ENCODE data around the gene AK6. TPM values are rescaled to one million over a fixed set of nuclear protein-coding genes. Genes with fewer than 3 reads are reported as not detected.
"Not testable (repeated sequence)": the region's sequence is repeated elsewhere in the genome, so short reads cannot be mapped to it uniquely, and the experiment has no call there.

The AK6 gene
- total RNA-seq: 10 to 100 TPM; 79.8 to 87.0 TPM

- Mint-ChIP-seq H3K9me3 (no peaks in the 10 kb centered on the region), H3K27ac (peak within 1 kb of the TSS; percentile 97), H3K27me3 (no peaks in the 10 kb centered on the region), H3K4me1 (ENCODE audit: low read depth) (peaks cover 44% of the 10 kb centered on the region), H3K36me3 (peaks cover 24% of the 10 kb centered on the region), H3K4me3 (peak within 1 kb of the TSS; percentile 98)
- ChIA-PET CTCF (interaction anchor here (1.1 to 2.0 kb wide), 2 partner anchors 35 to 276 kb away, joined by 4 to 9 read pairs; partner anchors contain the start of gene SLC30A5), POLR2A (interaction anchor here (1.7 kb wide), 1 partner anchor 276 kb away, joined by 5 read pairs; the partner anchor contains the start of gene SLC30A5)
- DNase-seq: peak; percentile 94
- intact Hi-C loops (cut with micrococcal nuclease): loop anchor here (1.0 to 2.0 kb wide), 6 partner anchors 135 to 327 kb away; partner anchors contain the start of genes CCNB1, CDK7 and CENPH
Measured at GRCh38 chr5:69369340-69370121, at the start of gene AK6, which contains the start of the genes RAD17 and TAF9. AK6 (minus strand) TSS chr5:69369520; CDS start chr5:69369490, 30 bp downstream. RAD17 (plus strand) TSS chr5:69369818; CDS start chr5:69372209, 2,391 bp downstream. TAF9 (minus strand) TSS chr5:69369520; CDS start chr5:69365737, 3,783 bp downstream.

- Mint-ChIP-seq H3K27me3 (no peaks in the 10 kb centered on the region), H3K36me3 (peaks cover 4% of the 10 kb centered on the region), H3K4me3 (no peak overlapping the region), H3K27ac (no peak overlapping the region), H3K4me1 (ENCODE audit: low read depth) (peaks cover 2% of the 10 kb centered on the region), H3K9me3 (no peaks in the 10 kb centered on the region)
- intact Hi-C loops (cut with micrococcal nuclease): loop anchor here (10.0 kb wide), 1 partner anchor 76 kb away; the partner anchor contains the start of gene OCLN
- CTCF ChIA-PET: no interaction called here
- POLR2A ChIA-PET: no interaction called here
- DNase-seq: no peak
Measured at GRCh38 chr5:69418554-69418953, 49.2 kb upstream of the AK6 start.

DNA sequence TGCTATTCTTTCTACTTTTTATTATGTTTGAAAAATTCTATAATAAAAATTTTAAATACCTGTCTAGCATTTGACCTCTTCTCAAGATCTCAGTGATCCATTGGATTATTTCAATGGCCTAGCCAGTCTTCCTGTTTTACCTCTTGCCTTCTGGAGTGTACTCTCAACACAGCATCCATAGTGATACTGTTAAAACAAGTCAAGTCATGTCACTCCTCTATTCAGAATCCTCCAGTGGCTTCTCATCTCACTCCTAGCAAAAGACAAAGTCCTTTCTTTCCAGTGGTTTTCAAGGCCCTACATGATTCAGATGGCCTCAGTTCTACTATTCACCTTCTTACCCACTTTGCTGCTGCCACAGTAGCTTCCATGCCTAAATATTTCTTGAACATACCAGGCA lies 47.4 kb upstream of the AK6 start:
- intact Hi-C loops (cut with micrococcal nuclease): loop anchor here (10.0 kb wide), 1 partner anchor 78 kb away; the partner anchor contains the start of gene OCLN
- peaks cover 2% of the 10 kb centered on the region for H3K4me1 Mint-ChIP-seq (ENCODE audit: low read depth)
- H3K27me3 Mint-ChIP-seq: no peaks in the 10 kb centered on the region
- CTCF ChIA-PET: no interaction called here
- POLR2A ChIA-PET: no interaction called here
- no peak overlapping the region for H3K27ac Mint-ChIP-seq
- H3K4me3 Mint-ChIP-seq: no peak overlapping the region
- no peak for DNase-seq
- no peaks in the 10 kb centered on the region for H3K9me3 Mint-ChIP-seq
- peaks cover 5% of the 10 kb centered on the region for H3K36me3 Mint-ChIP-seq

DNA sequence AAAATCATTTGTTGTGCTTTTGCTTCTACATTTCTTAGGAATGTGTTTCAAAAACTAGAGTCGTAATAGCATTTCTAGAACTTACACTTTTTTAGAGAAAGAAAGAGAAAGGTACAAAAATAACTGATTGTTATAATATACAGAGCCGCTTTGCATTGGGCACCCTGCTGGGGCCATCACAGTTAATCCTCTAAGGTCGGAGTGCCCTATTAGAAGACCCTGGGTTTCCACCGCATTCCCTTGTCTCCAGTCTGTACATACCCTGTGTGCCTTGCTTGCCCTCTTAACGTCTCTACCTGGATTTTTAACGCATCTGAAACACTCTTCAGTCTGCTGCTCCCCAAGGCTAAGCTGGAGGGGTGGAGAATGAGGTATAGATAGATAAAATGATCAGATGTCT lies 46.9 kb upstream of the AK6 start:
- intact Hi-C loops (cut with micrococcal nuclease): loop anchor here (10.0 kb wide), 1 partner anchor 79 kb away; the partner anchor contains the start of gene OCLN
- no peak for DNase-seq
- CTCF ChIA-PET: no interaction called here
- H3K27me3 Mint-ChIP-seq: no peaks in the 10 kb centered on the region
- POLR2A ChIA-PET: no interaction called here
- H3K27ac Mint-ChIP-seq: no peak overlapping the region
- peaks cover 9% of the 10 kb centered on the region for H3K36me3 Mint-ChIP-seq
- H3K4me1 Mint-ChIP-seq (ENCODE audit: low read depth): peaks cover 2% of the 10 kb centered on the region
- no peaks in the 10 kb centered on the region for H3K9me3 Mint-ChIP-seq
- H3K4me3 Mint-ChIP-seq: peak overlapping the region; percentile 21

DNA sequence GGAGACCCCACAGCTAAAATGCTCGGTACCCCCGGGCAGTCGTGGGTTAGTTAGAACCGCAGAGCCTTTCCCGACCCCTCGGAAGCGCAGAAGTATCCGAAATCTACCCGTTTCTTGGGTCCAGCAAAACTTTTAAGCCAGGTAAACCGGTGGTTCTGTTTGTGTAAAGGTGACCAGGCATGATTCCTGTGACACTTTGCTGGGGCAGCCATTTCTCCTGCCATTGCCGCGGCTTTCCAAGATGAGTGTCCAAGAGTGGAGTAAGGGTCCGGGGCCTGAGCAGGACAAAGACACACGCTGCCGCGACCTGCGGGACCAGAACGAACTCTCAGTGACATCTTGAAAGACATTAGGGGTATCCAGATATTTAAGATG lies 46.3 kb upstream of the AK6 start:
- ChIA-PET POLR2A (no interaction called here), CTCF (no interaction called here)
- H3K27me3 Mint-ChIP-seq: no peaks in the 10 kb centered on the region
- peaks cover 2% of the 10 kb centered on the region for H3K4me1 Mint-ChIP-seq (ENCODE audit: low read depth)
- no peaks in the 10 kb centered on the region for H3K9me3 Mint-ChIP-seq
- H3K4me3 Mint-ChIP-seq: peak overlapping the region; percentile 54
- DNase-seq: no peak
- peaks cover 9% of the 10 kb centered on the region for H3K36me3 Mint-ChIP-seq
- intact Hi-C loops (cut with micrococcal nuclease): loop anchor here (10.0 kb wide), 1 partner anchor 79 kb away; the partner anchor contains the start of gene OCLN
- H3K27ac Mint-ChIP-seq: no peak overlapping the region

DNA sequence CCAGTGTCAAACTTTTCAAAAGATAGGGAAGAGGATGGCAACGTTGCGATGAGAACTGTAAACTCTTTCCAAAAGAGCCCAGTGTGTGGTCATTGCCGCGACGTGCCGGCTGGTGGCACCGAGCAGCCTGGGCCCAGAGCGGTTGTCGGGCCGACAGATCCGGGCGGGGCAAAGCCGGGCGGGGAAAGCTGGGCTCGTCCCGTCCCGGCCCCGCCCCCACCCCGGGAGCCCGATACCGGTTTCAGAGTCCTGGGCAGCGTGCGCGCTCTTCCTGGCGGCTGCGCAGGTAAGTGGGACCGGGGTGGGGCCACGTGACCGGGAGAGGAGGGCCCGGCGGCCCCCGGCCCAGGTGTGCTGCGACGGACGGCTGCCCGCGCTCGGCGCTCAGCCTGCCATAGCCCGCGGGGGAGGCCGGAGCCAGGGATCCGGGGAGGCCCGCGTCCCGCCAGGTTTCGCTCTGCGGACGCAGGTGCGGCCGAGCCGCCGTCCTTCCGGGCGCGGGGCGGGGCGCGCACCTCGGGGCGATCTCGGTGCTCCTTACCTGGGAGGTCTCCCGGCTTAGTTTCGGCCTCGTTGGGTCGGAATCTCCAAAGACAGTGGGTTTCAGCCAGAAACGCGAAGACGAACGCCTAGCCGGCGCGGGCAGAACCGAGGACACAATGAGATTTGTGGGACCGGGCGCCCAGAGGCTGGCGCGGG lies 45.7 kb upstream of the AK6 start, which contains the start of gene MARVELD2:
TSS of gene MARVELD2 (plus strand) at position 232 of the 699 bp plus-strand sequence. CDS start 4,270 bp downstream, outside the sequence.
- no peak within 1 kb of the TSS for H3K27ac Mint-ChIP-seq
- peak; percentile 61 for DNase-seq
- no peaks in the 10 kb centered on the region for H3K27me3 Mint-ChIP-seq
- ChIA-PET POLR2A (no interaction called here), CTCF (no interaction called here)
- peaks cover 12% of the 10 kb centered on the region for H3K36me3 Mint-ChIP-seq
- peaks cover 2% of the 10 kb centered on the region for H3K4me1 Mint-ChIP-seq (ENCODE audit: low read depth)
- H3K9me3 Mint-ChIP-seq: no peaks in the 10 kb centered on the region
- H3K4me3 Mint-ChIP-seq: peak within 1 kb of the TSS; percentile 54
- intact Hi-C loops (cut with micrococcal nuclease): loop anchor here (10.0 kb wide), 1 partner anchor 80 kb away; the partner anchor contains the start of gene OCLN

- ChIA-PET POLR2A (no interaction called here), CTCF (no interaction called here)
- intact Hi-C loops (cut with micrococcal nuclease): no loop called here
- H3K9me3 Mint-ChIP-seq: no peaks in the 10 kb centered on the region
- no peaks in the 10 kb centered on the region for H3K4me1 Mint-ChIP-seq (ENCODE audit: low read depth)
- no peak overlapping the region for H3K27ac Mint-ChIP-seq
- peaks cover 30% of the 10 kb centered on the region for H3K36me3 Mint-ChIP-seq
- no peak overlapping the region for H3K4me3 Mint-ChIP-seq
- DNase-seq: no peak
- no peaks in the 10 kb centered on the region for H3K27me3 Mint-ChIP-seq
Measured at GRCh38 chr5:69404659-69405330, 35.5 kb upstream of the AK6 start.

- H3K9me3 Mint-ChIP-seq: no peaks in the 10 kb centered on the region
- no peaks in the 10 kb centered on the region for H3K4me1 Mint-ChIP-seq (ENCODE audit: low read depth)
- H3K36me3 Mint-ChIP-seq: peaks cover 12% of the 10 kb centered on the region
- no peaks in the 10 kb centered on the region for H3K27me3 Mint-ChIP-seq
- POLR2A ChIA-PET: no interaction called here
- no peak for DNase-seq
- CTCF ChIA-PET: no interaction called here
- H3K4me3 Mint-ChIP-seq: no peak overlapping the region
- no peak overlapping the region for H3K27ac Mint-ChIP-seq
- intact Hi-C loops (cut with micrococcal nuclease): no loop called here
Measured at GRCh38 chr5:69378376-69378775, 9.1 kb upstream of the AK6 start.

GRCh38 chr5:69374911-69375446 lies 5.7 kb upstream of the AK6 start:
- Mint-ChIP-seq H3K9me3 (no peaks in the 10 kb centered on the region), H3K27ac (no peak overlapping the region)
- intact Hi-C loops (cut with micrococcal nuclease): no loop called here

DNA sequence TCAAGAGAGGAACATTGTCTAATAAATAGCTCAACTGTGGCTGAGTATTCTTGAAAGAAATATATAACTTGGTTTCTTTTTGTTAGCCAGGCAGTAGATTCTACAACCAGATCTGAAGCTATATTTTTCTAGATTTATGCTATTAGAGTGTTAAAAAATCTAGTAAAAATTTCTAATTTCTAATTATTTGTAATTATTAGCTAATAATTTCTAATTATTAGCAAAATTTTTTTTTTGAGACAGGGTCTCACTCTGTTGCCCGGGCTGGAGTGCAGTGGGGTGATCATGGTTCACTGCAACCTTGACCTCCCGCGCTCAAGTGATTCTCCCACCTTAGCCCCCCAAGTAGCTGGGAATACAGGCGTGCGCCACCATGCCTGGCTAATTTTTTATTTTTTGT lies 3.1 kb upstream of the AK6 start:
- intact Hi-C loops (cut with micrococcal nuclease): no loop called here
- Mint-ChIP-seq H3K4me1 (ENCODE audit: low read depth) (peaks cover 28% of the 10 kb centered on the region), H3K27ac (no peak overlapping the region), H3K9me3 (no peaks in the 10 kb centered on the region), H3K27me3 (no peaks in the 10 kb centered on the region), H3K4me3 (no peak overlapping the region), H3K36me3 (peaks cover 15% of the 10 kb centered on the region)
- POLR2A ChIA-PET: interaction anchor here (0.7 to 0.8 kb wide), 2 partner anchors 13 to 231 kb away, joined by 3 read pairs; no protein-coding TSS in a partner anchor
- no peak for DNase-seq
- CTCF ChIA-PET: interaction anchor here (0.6 to 1.7 kb wide), 4 partner anchors 38 to 329 kb away, joined by 3 to 9 read pairs (median 4); partner anchors contain the start of gene SLC30A5

More at GRCh38 chr5:69374911-69375446, 5.7 kb upstream of the AK6 start:
- Mint-ChIP-seq H3K4me3 (no peak overlapping the region), H3K4me1 (ENCODE audit: low read depth) (peaks cover 16% of the 10 kb centered on the region), H3K27me3 (no peaks in the 10 kb centered on the region), H3K36me3 (peaks cover 11% of the 10 kb centered on the region)
- ChIA-PET CTCF (interaction anchor here (0.6 kb wide), 1 partner anchor 31 kb away, joined by 3 read pairs; no protein-coding TSS in a partner anchor), POLR2A (no interaction called here)
- no peak for DNase-seq

- peak; percentile 39 for DNase-seq
- not testable (repeated sequence) for H3K9me3 Mint-ChIP-seq, H3K27me3 Mint-ChIP-seq
- Mint-ChIP-seq H3K27ac (peak overlapping the region; percentile 96), H3K4me3 (peak overlapping the region; percentile 91), H3K36me3 (peaks cover 17% of the 10 kb centered on the region), H3K4me1 (ENCODE audit: low read depth) (peaks cover 37% of the 10 kb centered on the region)
- CTCF ChIA-PET: interaction anchor here (0.5 to 2.0 kb wide), 3 partner anchors 9 to 277 kb away, joined by 4 to 9 read pairs (median 5); partner anchors contain the start of gene SLC30A5
- POLR2A ChIA-PET: interaction anchor here (1.7 kb wide), 1 partner anchor 277 kb away, joined by 5 read pairs; the partner anchor contains the start of gene SLC30A5
- intact Hi-C loops (cut with micrococcal nuclease): loop anchor here (1.0 kb wide), 1 partner anchor 277 kb away; no protein-coding TSS in a partner anchor
Measured at GRCh38 chr5:69370335-69370734, 1.0 kb upstream of the AK6 start.

Data from activated CD4-positive, alpha-beta memory T cell treated with anti-CD3 and anti-CD28 coated beads for 36 hours (primary cell).